HG03066 (cell line): ENCODE results near the gene TUFT1.
A peak's percentile ranks its signal among the peaks of the same experiment; 100 is the strongest.

ENCODE experiments used
- ATAC-seq: cut with Tn5 transposase; IDR thresholded peaks from one replicate; pipeline ENCODE4 v1.9.1; 2021; ENCODE audit warnings: low read depth; ENCODE audit not compliant: unreplicated experiment

TUFT1 gene, protein sequence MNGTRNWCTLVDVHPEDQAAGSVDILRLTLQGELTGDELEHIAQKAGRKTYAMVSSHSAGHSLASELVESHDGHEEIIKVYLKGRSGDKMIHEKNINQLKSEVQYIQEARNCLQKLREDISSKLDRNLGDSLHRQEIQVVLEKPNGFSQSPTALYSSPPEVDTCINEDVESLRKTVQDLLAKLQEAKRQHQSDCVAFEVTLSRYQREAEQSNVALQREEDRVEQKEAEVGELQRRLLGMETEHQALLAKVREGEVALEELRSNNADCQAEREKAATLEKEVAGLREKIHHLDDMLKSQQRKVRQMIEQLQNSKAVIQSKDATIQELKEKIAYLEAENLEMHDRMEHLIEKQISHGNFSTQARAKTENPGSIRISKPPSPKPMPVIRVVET

GRCh38 chr1:151540021-151540981 is at the start of gene TUFT1:
TSS of gene TUFT1 (plus strand) at chr1:151540309. CDS start at chr1:151540367, 58 bp downstream.
- ATAC-seq: peak; percentile 93

DNA sequence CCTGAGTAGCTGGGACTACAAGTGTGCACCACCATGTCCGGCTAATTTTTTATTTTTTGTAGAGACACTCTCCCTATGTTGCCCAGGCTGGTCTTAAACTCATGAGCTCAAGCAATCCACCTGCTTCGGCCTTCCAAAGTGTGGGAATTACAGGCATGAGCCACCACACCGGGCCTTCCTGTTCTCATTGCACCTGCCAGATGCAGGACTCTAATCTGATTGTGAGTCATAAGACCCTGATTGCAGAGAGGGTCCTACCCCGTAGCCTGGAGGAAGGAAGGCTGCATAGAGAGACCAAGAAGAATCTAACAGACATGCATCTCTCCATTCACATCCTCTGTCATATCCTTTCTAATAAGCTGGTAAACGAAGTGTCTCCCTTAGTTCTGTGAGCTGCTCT is 48.5 kb upstream of the TUFT1 start:
- no peak for ATAC-seq

DNA sequence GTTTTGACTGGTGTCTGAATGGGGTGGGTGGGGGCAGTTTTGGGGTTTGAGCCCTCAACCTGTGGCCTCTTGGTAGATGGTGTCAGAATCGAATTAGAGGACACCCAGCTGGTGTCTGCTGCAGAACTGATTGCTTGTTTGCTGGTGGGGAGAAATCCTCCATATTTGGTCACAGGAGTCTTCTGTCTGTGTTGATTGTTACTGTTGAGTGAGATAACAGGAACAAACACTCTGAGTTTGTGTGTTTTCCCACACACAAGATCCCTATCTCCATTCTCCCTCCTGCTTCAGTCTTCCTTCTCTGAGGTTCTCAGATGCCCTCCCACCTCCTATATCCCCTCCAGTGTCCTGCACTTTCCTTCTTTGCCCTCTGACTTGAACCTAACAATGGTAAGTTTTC is 48.0 kb upstream of the TUFT1 start:
- no peak for ATAC-seq

GRCh38 chr1:151493042-151493441 is 47.1 kb upstream of the TUFT1 start:
- ATAC-seq: no peak

DNA sequence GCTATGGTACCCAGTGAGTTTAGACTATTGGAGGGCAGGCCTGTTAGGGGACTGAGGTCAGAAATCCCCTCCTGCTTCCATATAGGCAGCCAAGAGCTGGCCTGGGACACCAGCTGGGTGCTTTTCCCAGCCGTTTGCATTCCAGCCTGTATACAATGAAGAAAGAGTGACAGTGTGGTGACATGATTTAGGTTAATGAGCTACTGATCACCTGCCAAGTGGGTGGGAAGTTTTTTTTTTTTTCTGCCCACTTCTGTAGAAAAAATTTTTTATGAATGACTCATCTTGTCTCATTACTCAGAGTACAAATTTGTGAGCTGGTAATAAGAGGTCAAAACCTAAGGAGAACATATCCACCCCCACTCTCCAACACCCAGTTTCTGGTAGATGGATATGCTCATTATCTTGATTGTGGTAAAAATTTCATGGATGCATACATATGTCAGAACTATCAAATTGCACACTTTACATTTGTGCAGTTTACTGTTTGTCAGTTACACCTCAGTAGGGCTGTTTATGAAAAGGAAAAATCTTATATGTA is 45.3 kb upstream of the TUFT1 start:
- ATAC-seq: no peak

- ATAC-seq: no peak
Observed at GRCh38 chr1:151495316-151495715, 44.8 kb upstream of the TUFT1 start.

DNA sequence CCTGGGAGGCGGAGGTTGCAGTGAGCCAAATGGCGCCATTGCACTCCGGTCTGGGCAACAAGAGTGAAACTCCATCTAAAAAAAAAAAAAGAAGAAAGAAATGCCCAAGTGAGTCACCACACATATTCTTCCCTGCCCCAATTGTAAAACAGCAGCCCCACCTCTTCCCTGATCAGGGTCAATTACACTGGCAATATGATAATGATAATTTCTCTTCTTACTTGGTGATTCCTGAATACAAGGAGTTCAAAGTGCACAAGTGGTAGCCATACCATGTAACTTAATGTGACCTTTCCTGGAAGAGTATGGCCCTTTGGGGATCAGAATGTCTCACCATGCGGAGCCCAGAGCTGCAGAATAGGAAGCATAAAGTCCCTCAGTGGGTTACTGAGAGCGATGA is 40.7 kb upstream of the TUFT1 start:
- ATAC-seq: no peak

GRCh38 chr1:151499930-151500329 is 40.2 kb upstream of the TUFT1 start:
- no peak for ATAC-seq

DNA sequence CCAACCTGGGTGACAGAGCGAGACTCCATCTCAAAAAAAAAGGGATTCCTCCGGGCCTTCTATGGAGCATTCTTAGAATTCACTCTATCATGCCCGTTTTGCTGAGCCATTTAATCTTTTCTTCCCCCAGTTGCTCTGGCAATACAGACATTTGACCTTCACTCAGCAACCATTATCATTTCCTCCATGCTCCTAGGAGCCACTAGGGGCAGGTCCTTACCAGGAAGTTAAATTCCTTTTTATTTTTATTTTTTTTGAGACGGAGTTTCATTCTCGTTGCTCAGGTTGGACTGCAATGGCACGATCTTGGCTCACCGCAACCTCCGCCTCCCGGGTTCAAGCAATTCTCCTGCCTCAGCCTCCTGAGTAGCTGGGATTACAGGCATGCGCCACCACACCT is 38.6 kb upstream of the TUFT1 start:
- no peak for ATAC-seq

GRCh38 chr1:151502035-151502700 is 37.9 kb upstream of the TUFT1 start:
- ATAC-seq: no peak

- ATAC-seq: no peak
Observed at GRCh38 chr1:151502859-151503780, 37.0 kb upstream of the TUFT1 start.

DNA sequence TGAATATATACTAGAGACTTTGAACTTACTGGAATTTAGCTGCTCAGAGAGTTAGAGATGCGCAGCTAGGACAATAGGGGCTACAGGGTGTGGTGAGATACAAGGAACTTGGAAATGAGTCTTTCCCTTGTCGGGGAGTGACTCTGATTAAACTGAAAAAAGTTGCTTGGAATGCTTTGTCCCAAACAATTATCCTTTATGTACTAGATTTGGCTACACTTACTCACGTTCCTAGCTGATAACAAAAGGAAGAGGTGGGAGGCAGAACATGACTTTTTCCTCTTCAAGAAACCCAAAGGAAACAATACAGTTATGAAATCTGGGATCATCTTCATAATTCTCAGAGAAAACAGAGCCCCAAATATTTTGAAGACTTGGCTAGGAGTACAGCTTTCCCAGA is 35.9 kb upstream of the TUFT1 start:
- no peak for ATAC-seq

DNA sequence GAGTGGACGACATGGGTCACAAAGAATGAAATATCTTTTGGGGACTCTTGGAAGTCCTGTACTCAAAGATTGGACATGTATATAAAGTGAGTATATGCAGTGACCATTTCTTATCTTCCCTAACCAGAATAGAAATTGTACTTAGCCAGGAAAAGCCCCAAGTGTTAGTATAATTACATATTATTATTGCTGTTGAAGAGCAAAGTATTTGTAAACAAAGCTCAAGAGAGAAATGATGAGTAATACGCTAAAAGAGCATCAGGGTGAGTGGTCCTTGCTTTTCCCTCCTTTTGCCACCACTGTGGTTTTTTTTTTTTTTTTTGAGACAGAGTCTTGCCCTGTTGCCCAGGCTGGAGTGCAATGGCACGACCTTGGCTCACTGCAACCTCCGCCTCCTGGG is 35.4 kb upstream of the TUFT1 start:
- no peak for ATAC-seq

DNA sequence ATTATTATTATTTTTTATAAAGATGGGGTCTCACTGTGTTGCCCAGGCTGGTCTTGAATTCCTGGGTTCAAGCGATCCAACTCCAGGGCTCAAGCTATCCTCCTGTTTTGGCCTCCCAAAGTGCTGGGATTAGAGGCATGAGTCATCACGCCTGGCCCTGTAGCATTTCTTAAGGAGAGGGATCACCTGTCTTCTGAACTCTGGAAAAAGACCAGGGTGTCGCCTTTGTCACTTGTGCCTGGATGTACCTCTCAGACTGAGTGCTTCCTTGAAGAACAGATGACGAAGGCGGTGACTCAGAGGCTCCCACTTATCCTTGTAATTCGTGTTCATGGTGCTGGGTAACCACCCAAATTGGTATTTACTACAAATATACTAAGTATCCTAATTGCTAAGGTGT is 31.3 kb upstream of the TUFT1 start:
- no peak for ATAC-seq

DNA sequence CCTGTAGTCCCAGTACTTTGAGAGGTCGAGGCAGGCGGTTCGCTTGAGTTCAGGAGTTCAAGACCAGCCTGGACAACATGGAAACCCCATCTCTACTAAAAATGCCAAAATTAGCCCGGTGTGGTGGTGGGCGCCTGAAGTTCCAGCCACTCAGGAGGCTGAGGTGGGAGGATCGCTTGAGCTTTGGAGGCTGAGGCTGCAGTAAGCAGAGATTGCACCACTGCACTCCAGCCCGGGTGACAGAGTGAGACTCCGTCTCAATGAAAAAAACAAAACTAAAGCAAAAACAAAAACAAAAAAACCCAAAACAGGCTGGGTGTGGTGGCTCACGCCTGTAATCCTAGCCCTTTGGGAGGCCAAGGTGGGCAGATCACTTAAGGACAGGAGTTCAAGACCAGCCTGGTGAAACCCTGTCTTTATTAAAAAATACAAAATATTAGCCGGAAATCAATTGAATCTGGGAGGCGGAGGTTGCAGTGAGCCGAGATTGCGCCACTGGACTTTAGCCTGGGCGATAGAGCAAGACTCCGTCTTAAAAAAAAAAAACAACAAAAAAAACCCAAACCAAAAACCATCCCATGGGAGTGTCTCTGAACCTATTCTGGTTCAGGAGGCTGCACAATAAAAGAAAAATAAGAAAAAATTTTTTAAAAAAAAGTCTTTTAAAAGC is 30.6 kb upstream of the TUFT1 start:
- no peak for ATAC-seq

GRCh38 chr1:151510020-151510405 is 30.1 kb upstream of the TUFT1 start:
- ATAC-seq: no peak

DNA sequence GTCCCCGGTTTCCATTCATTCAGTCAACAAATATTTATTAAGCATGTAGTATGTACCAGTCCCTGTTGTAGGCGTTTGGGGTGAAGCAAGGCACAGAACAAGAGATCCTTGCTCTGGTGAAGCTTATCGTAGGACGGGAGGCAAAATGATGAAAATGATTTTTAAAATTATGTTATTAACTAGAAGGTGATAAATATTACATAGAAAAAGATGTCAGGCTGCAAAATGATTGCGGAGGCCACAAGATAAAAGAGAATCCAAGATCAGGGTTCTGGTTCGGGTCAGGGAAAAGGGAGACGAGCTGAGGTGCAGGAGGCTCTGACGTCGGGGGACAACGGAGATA is 29.5 kb upstream of the TUFT1 start:
- ATAC-seq: no peak

DNA sequence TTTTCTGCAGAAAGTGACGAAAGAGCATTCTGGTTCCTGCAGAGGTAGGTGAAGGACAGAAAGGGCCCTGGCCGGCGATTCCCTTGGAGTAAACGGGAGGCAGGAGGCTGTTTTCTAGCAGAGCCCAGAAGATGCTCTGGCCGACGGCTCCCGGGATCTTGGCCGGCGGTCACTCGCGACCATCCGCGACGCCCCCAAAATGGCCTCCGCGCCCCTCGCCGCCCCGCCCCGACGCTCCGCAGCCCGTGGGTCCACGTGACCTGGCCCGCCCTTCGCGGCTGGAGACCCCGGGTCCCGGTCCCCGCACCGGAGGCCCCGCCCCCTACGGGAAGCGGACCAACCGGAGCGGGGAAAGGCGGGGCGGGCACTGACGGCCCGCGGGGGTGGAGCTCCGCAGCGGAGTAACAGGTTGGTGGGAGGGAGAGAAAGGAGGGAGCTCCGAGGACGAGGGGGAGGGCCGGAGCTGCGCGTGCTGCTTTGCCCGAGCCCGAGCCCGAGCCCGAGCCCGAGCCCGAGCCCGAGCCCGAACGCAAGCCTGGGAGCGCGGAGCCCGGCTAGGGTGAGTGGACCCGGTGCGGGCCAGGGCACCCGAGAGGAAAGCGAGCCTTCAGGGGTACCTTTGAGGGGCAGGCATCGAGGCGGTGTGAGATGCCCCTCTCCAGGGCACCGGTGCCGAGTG is 29.0 kb upstream of the TUFT1 start, which contains the start of gene CGN:
Gene CGN (plus strand): TSS at position 431 of the 679 bp plus-strand sequence. CDS start 7,133 bp downstream, outside the sequence.
- peak; percentile 86 for ATAC-seq
